ENCODE data around the gene NHLH1.

Gene NHLH1

DNA sequence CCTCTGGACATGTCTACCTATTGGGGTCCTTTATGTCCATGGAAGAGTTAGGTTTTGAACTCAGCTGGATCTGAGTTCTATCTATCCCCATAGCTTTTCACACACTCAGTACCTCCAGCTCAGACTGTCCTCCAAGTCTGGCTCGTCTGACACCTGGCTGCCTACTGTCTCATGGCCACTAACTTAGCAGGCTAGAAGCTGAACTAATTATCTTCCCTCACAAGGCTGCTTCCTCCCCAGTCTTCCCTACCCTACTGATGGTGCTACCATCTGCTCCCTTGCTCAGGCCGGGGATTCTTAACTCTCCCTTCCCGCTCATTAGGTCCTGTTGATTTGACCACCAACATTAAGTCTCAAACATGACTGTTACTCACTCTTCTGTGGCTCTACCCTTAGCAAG, 46.8 kb downstream of the NHLH1 start:
- no peak for DNase-seq

DNA sequence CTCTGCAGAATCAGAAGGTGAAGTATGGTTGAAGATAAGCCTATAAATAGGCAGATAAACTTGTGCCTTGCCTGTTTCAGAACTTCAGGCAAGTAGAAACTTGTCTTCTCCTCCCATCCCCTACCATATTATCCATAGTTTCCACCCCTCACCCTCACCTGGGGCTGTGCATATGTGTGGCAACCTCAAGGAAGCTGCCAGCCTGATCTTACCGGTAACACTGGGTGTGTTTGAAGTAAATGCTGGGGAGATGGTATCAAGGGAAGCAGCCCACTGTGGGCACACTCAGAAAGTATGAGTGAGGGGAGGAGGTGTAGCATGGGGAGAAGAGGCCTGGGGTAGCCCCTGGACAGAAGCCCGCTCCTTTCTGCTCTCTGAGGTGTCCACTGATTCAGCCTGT, 48.0 kb downstream of the NHLH1 start:
- DNase-seq: no peak

DNA sequence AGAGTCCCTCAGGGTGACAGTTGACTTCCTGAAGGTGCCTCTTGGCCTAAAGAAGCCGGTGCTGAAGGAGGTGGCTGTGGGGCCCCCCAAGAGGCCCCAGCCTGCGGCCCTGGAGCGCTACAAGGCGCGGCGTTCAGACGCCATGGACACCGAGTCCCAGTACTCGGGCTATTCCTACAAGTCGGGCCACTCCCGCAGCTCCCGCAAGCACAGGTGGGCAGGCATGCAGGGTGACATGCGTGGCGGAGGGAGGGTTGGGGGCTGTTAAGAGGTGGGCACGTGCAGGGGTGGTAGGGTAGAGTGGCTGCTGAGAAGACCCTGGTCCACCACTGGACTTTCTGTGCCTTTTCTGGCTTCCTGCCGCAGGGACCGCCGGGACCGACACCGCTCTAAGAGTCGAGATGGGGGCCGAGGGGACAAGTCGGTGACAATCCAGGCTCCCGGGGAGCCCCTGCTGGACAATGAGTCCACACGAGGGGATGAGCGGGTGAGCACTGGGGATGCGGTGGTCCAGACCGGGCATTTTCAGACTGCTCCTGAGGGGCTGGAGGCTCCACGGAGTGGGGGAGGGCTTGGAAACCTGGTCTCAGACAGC, 48.9 kb downstream of the NHLH1 start:
- DNase-seq: no peak

DNA sequence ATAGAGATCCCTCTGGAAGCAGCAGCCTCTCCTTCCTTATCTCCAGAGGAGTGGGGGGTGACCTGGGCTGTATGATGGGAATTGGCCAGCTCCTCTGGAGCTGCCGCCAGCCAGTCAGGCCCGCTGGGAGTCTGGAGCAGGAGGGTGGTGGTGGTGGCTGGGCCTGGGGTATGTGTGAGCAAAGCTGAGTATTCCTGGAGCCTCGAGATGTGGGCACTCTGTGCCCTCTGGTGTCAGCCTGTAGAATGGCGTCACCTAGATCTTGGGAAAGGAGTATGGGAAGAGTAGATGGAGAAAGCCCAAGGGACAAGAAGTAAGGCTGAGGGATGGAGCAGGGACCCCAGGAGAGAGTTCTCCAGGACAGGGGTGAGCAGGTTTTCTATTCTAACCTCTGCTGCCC, 49.5 kb downstream of the NHLH1 start:
- DNase-seq: no peak

DNA sequence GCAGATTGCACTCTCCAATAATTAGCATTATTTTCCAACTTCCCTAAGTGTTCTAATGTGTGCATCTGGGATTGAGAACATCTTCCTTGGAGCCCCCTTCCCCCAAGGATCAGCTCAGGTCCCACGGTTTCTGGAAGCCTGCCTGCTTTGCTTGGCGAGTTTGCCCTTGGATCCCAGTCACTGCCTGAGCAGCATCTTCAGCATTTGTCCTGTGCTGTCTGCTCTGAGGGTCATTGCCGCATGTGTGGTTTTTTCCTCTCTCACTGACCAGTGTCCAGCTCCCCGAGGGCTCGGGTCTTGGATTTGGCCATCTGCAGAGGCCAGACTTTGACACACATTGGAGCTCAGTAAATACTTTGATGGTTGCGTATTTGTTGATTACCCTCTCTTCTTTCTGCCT, 51.6 kb downstream of the NHLH1 start:
- DNase-seq: no peak

DNA sequence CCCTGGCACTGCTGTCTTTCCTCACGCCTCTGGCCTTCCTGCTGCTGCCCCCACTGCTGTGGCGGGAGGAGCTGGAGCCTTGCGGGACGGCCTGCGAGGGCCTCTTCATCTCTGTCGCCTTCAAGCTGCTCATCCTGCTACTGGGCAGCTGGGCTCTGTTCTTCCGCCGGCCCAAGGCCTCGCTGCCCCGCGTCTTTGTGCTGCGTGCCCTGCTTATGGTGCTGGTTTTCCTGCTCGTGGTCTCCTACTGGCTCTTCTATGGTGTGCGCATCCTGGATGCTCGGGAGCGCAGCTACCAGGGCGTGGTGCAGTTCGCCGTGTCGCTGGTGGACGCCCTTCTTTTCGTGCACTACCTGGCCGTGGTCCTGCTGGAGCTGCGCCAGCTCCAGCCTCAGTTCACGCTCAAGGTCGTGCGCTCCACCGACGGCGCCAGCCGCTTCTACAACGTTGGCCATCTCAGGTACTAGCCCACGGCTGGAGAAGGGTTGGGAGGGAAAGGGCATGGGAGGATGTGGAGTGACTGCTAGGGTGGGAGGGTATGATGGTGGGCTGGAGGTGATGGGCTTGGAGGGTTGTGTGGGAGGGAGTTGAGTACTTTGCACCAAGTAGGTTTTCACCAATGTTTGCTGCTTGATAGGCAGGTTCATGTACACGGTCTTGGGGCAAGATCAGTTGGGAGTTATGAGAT, 52.4 kb downstream of the NHLH1 start:
- DNase-seq: no peak

DNA sequence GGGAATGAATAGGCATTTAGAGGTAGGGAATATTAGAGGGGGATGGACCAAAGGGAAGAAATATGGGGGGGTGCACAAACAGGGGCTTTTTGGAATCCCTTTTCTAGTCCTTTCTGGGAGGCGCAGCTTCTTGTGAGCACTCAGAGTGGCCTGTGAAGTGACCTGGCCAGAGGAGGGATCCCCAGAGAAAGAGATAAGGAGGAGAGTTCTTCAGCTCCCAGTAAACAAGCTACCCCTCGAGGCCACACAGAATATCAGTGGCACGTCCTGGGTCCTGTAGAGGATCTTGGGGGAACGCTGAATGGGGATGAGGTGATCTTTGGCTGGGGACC, 52.9 kb downstream of the NHLH1 start:
- no peak for DNase-seq

DNA sequence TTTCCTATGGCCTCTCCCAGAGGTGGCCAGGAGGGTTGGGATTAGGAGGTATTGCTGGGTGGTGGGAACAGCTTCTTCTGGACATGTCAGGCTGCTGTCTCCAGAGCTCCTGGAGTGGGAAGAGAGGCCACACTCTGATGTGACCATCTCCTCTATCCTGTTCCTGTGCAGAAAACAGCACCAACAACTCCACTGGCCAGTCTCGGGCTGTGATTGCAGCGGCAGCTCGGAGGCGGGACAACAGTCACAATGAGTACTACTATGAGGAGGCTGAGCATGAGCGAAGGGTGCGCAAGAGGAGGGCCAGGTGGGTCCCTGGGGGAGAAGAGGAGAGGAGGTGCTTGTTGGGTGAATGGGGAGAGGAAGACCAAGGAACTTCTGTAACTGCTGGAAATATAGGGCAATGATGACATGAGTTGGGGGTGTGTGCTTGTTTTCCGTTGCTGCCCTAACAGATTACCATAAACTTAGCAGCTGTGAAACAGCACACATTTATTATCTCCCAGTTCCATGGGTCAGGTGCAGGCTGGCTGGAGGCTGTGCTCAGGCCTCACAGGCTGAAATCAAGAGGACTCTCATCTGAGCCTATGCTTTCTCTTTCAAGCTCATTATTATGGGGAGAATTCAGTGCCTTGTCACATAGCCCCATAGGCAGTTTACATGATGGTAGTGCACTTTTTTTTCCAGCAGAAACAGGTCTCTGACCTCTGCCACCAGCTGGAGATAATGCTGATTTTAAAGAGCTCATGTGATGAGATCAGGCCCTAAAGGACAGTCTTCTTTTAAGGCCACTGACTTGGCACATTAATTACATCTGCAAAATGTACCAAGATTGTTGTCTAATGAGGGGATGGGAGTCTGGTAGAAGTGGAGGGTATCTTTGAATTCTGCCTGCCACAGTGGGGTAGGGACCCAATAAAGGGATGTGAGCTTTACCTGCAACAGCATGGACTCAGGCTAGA, 54.3 kb downstream of the NHLH1 start:
- DNase-seq: no peak

DNA sequence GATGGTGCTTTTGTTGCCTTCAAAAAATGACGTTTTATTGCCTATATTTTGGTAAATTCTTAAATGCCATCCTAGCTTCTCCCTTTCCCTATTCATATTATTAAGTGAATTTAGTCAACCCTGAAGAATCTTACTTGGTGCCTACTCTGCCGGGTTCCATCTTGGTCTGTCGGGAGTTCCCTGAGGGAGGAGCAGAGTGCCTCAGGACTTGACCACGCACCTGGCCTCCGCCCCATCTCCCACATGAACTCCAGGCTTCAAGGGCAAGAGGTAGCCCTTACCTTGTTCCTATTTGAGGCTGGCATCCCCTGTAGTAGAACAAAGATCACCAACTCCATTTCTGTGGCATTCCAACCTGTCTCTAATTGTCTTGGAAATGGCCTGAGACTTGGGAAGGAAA, 55.0 kb downstream of the NHLH1 start:
- no peak for DNase-seq
